Transverse colon (tissue), 3 donors: ENCODE data around the gene DGKE.

Experiments used
- CTCF ChIP-seq, 5 experiments: fragments of 200-600 bp in 3 of 5; fragments of 450-650 bp in 2 of 5; sonication (generic) in 3 of 5; IDR thresholded peaks; 1 replicate in 2 of 5; 2 replicates in 3 of 5; pipeline ENCODE4 v1.5.1; 2016 to 2017; ENCODE audit warnings: antibody characterized with exemption in 5 of 5, inconsistent platforms in 3 of 5, mild to moderate bottlenecking in 2 of 5, moderate library complexity in 1 of 5
- EP300 ChIP-seq: sonication (generic); formaldehyde crosslinking; IDR thresholded peaks from one replicate; pipeline ENCODE4 v1.6.1; 2017; ENCODE audit warnings: antibody characterized with exemption, low read depth
- POLR2A ChIP-seq: fragments of 450-650 bp; IDR thresholded peaks from one replicate; pipeline ENCODE4 v1.6.1; 2016; ENCODE audit warnings: antibody characterized with exemption, mild to moderate bottlenecking, moderate library complexity

DNA sequence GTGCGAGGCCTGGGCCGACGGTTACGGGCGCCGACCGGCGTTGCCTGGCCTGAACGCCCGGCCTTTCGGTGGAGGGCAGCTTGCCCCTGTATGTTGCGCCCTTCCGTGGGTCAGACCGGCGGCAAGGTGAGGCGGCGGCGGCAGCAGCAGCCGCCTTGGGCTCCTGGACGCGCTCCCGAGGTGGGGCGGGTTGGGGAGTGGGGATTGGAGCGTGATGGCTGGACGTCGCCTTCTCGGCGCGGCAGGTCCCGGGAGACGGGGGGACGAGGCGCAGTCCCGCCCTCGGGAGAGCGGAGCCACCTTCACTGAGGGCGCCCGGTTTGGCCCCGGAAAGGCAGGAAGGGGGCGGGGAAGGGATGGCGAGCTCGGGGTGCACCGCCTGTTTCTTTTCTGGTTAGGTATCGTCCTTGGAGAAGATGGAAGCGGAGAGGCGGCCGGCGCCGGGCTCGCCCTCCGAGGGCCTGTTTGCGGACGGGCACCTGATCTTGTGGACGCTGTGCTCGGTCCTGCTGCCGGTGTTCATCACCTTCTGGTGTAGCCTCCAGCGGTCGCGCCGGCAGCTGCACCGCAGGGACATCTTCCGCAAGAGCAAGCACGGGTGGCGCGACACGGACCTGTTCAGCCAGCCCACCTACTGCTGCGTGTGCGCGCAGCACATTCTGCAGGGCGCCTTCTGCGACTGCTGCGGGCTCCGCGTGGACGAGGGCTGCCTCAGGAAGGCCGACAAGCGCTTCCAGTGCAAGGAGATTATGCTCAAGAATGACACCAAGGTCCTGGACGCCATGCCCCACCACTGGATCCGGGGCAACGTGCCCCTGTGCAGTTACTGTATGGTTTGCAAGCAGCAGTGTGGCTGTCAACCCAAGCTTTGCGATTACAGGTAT, 671 bp downstream of the DGKE start:
- peak in 4 of 5 experiments; percentile 8 to 50 (median 38) for TF ChIP-seq CTCF (IDR thresholded peaks at IDR 0.05)
- TF ChIP-seq EP300, result no peak
- peak; percentile 27 for TF ChIP-seq POLR2A
